Spleen (tissue), 11 donors: ENCODE measurements around the gene CHRDL2. TPM values are rescaled to one million over a fixed set of nuclear protein-coding genes. Genes with fewer than 3 reads are reported as not detected.
A peak's percentile ranks its signal among the peaks of the same experiment; 100 is the strongest.

Experiments
- DNase-seq: peaks from one replicate; pipeline ENCODE4 v3.0.0-alpha.2; 2020
- H3K27ac ChIP-seq, 8 donors: fragments of 200-600 bp; sonication (generic) in 7 of 8; 1 replicate in 4 of 8; 2 replicates in 4 of 8; pipeline versions ENCODE4 v1.5.0 to v1.8.0; 2016 to 2021; ENCODE audit warnings: inconsistent platforms in 4 of 8, mild to moderate bottlenecking in 4 of 8, moderate library complexity in 1 of 8
- H3K27me3 ChIP-seq, 7 donors: fragments of 200-600 bp; sonication (generic) in 6 of 7; replicated peaks in 1 of 7; 1 replicate in 4 of 7; 2 replicates in 3 of 7; pipeline versions ENCODE4 v1.5.0 to v1.8.0; 2016 to 2021; ENCODE audit warnings: inconsistent platforms in 3 of 7, mild to moderate bottlenecking in 1 of 7
- H3K36me3 ChIP-seq, 6 donors: fragments of 200-600 bp; sonication (generic) in 5 of 6; 1 replicate in 4 of 6; 2 replicates in 2 of 6; pipeline versions ENCODE4 v1.5.0 to v1.8.0; 2016 to 2021; ENCODE audit warnings: inconsistent platforms in 2 of 6
- H3K4me1 ChIP-seq, 6 donors: fragments of 200-600 bp; sonication (generic) in 5 of 6; 1 replicate in 3 of 6; 2 replicates in 3 of 6; pipeline versions ENCODE4 v1.5.0 to v1.8.0; 2016 to 2021; ENCODE audit warnings: inconsistent platforms in 3 of 6
- H3K4me3 ChIP-seq, 8 donors: fragments of 200-600 bp; sonication (generic) in 7 of 8; 1 replicate in 4 of 8; 2 replicates in 4 of 8; pipeline versions ENCODE4 v1.5.0 to v1.8.0; 2016 to 2021; ENCODE audit warnings: inconsistent platforms in 4 of 8, mild to moderate bottlenecking in 4 of 8, moderate library complexity in 2 of 8
- H3K9me3 ChIP-seq, 8 donors: fragments of 200-600 bp; sonication (generic) in 7 of 8; 1 replicate in 4 of 8; 2 replicates in 4 of 8; pipeline versions ENCODE4 v1.5.0 to v1.8.0; 2016 to 2021; ENCODE audit warnings: inconsistent platforms in 4 of 8
- CTCF ChIP-seq, 11 experiments: fragments of 200-600 bp in 7 of 11; fragments of 450-650 bp in 4 of 11; sonication (generic) in 4 of 11; IDR thresholded peaks in 8 of 11; conservative IDR thresholded peaks in 3 of 11; 1 replicate in 7 of 11; 2 replicates in 4 of 11; pipeline versions ENCODE4 v1.4.0 to v1.8.0; 2016 to 2021; ENCODE audit warnings: antibody characterized with exemption in 11 of 11, inconsistent platforms in 4 of 11, mild to moderate bottlenecking in 1 of 11
- POLR2A ChIP-seq, 3 donors: fragments of 450-650 bp; IDR thresholded peaks; one replicate each; pipeline ENCODE4 v1.5.1; 2017; ENCODE audit warnings: antibody characterized with exemption in 3 of 3, mild to moderate bottlenecking in 1 of 3
- POLR2AphosphoS5 ChIP-seq, 3 donors: sonication (generic); formaldehyde crosslinking; IDR thresholded peaks; one replicate each; pipeline ENCODE4 v1.5.1; 2017; ENCODE audit warnings: antibody characterized with exemption in 3 of 3
- WGBS, 5 donors: extraction: QIAGEN DNeasy Blood & Tissue Kit in 3 of 5; methylation state at CpG; one replicate each; pipeline versions ENCODE4 v1.1.5 to v1.1.7; 2013 to 2018; 5-methylcytosine and 5-hydroxymethylcytosine counted together
- intact Hi-C: fragments of 100-400 bp; cut with DNase I; formaldehyde crosslinking; loops from one replicate; pipeline ENCODE4 v1.15.0; 2023; ENCODE audit warnings: low total_unique reads
- polyA plus RNA-seq, 3 donors: library from polyadenylated mRNA; stranded (reverse); fragments of 200-250 nt; gene quantifications; one replicate each; pipeline ENCODE4 v1.2.1, GENCODE V29; 2013
- total RNA-seq, 7 donors: library from RNA; depleted of rRNA in 3 of 7; stranded (reverse); fragments of >200 nt in 3 of 7; fragmentation: NEBNext Ultra II Directional in 4 of 7; extraction: Animal tissue kit (Norgen Biotek cat#: 25700) in 4 of 7; gene quantifications; one replicate each; pipeline versions ENCODE4 v1.1.0 to v1.2.1, GENCODE V29; 2016 to 2021
- donor health status: healthy with polysubstance abuse.
- donor health status: DM: no; HTN: no; CAD: no; lungs with moderate emphysema.
- donor health status: DM: no; HTN: no; CAD: no.
- donor health status: Bipolar disorder and iron deficiency.
- donor health status: healthy.
- donor health status: DM: no; HTN: no; CAD: no.
- donor health status: DM: yes; HTN: yes; CAD: no.

The CHRDL2 gene
- total and polyA plus RNA-seq, 10 donors: 0.24 to 2.2 (median 1.5) TPM; not detected in 5

- H3K9me3 ChIP-seq: no peaks in the 10 kb centered on the region
- no peaks in the 10 kb centered on the region for H3K27me3 ChIP-seq
- peaks cover 0 to 5% (median under 1%) of the 10 kb centered on the region in 6 donors for H3K4me1 ChIP-seq
- no peak overlapping the region for H3K27ac ChIP-seq
- 92 to 97% (median 95%) methylated on average over 8 to 13 of the region's 13 CpGs for WGBS, 5 donors
- intact Hi-C loops: no loop called here
- no peak overlapping the region for H3K4me3 ChIP-seq
- TF ChIP-seq POLR2AphosphoS5 (IDR thresholded peaks at IDR 0.05): no peak
- TF ChIP-seq CTCF (IDR thresholded peaks at IDR 0.05 in 8 of 11, conservative IDR thresholded peaks at IDR 0.05 in 3 of 11): no peak
- TF ChIP-seq POLR2A (IDR thresholded peaks at IDR 0.05): no peak
- no peaks in the 10 kb centered on the region for H3K36me3 ChIP-seq
- DNase-seq: no peak
These were observed 28.0 kb downstream of the CHRDL2 start for GRCh38 chr11:74703211-74703610.

- no peaks in the 10 kb centered on the region for H3K36me3 ChIP-seq
- WGBS, 5 donors: 45 to 63% (median 54%) methylated on average over 6 to 15 of the region's 15 CpGs
- intact Hi-C loops: no loop called here
- no peak overlapping the region for H3K27ac ChIP-seq
- peaks cover 0 to 10% (median 7%) of the 10 kb centered on the region in 6 donors for H3K4me1 ChIP-seq
- no peaks in the 10 kb centered on the region for H3K9me3 ChIP-seq
- H3K27me3 ChIP-seq: no peaks in the 10 kb centered on the region
- no peak overlapping the region for H3K4me3 ChIP-seq
- peak; percentile 53 to 94 (median 89) for TF ChIP-seq CTCF (IDR thresholded peaks at IDR 0.05 in 8 of 11, conservative IDR thresholded peaks at IDR 0.05 in 3 of 11)
- no peak for TF ChIP-seq POLR2AphosphoS5 (IDR thresholded peaks at IDR 0.05)
- DNase-seq: peak; percentile 81
These were observed 28.7 kb downstream of the CHRDL2 start for GRCh38 chr11:74702383-74703007.

- H3K27me3 ChIP-seq: no peaks in the 10 kb centered on the region
- intact Hi-C loops: no loop called here
- 61 to 75% (median 69%) methylated on average over 8 of the region's 8 CpGs for WGBS, 5 donors
- no peak for TF ChIP-seq CTCF (IDR thresholded peaks at IDR 0.05 in 8 of 11, conservative IDR thresholded peaks at IDR 0.05 in 3 of 11)
- no peak for TF ChIP-seq POLR2AphosphoS5 (IDR thresholded peaks at IDR 0.05)
- no peak for TF ChIP-seq POLR2A (IDR thresholded peaks at IDR 0.05)
- H3K36me3 ChIP-seq: no peaks in the 10 kb centered on the region
- no peak overlapping the region for H3K4me3 ChIP-seq
- no peak overlapping the region for H3K27ac ChIP-seq
- H3K4me1 ChIP-seq: peaks cover 0 to 22% (median 12%) of the 10 kb centered on the region in 6 donors
- no peak for DNase-seq
- H3K9me3 ChIP-seq: no peaks in the 10 kb centered on the region
These were observed 29.9 kb downstream of the CHRDL2 start for GRCh38 chr11:74701351-74701750.

- Histone ChIP-seq H3K4me3 (no peak overlapping the region), H3K36me3 (no peaks in the 10 kb centered on the region), H3K9me3 (no peaks in the 10 kb centered on the region), H3K27ac (no peak overlapping the region), H3K27me3 (no peaks in the 10 kb centered on the region), H3K4me1 (peaks cover 0 to 31% (median 18%) of the 10 kb centered on the region in 6 donors)
- 67 to 88% (median 84%) methylated on average over 9 of the region's 9 CpGs for WGBS, 5 donors
- intact Hi-C loops: no loop called here
- DNase-seq: no peak
- TF ChIP-seq POLR2AphosphoS5 (IDR thresholded peaks at IDR 0.05) (no peak), POLR2A (IDR thresholded peaks at IDR 0.05) (no peak), CTCF (IDR thresholded peaks at IDR 0.05 in 8 of 11, conservative IDR thresholded peaks at IDR 0.05 in 3 of 11) (no peak)
These were observed 31.4 kb downstream of the CHRDL2 start for GRCh38 chr11:74699615-74700396.
